Measurements from ENCODE around the gene DSCAM.
"Not testable (repeated sequence)": the region's sequence is repeated elsewhere in the genome, so short reads cannot be mapped to it uniquely, and the experiment has no call there.

Gene DSCAM

DNA sequence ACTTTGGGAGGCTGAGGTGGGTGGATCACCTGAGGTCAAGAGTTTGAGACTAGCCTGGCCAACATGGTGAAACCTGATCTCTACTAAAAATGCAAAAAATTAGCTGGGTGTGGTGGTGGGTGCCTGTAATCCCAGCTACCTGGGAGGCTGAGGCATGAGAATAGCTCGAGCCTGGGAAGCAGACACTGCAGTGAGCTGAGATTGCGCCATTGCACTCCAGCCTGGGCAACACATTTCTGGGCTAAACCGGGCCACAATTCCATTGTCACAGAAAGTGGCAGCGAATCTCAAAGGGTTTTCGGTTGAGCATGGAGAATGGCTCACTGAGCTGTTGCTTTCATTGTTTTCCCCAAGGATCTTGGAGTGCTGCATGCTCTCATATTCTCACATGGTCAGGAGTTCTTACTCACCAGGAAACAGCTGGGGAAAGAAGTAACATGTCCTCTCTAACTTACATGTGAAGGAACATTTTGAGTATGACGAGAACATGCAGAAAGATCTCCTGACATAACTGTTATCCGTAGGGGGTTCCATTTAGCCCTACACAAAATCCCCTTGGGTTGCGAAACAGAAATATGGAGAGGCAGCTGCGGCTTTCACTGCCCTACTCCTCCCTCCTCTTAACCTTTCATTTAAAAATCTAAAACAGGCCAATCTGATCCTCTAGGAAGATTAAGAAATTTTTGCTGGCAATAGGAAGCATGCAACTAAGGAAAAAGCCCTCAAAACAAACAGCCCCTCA is 638.6 kb downstream of the DSCAM start:
- no peak for DNase-seq

GRCh38 chr21:40200946-40201345 is 646.0 kb downstream of the DSCAM start:
- DNase-seq: peak; percentile 22

DNA sequence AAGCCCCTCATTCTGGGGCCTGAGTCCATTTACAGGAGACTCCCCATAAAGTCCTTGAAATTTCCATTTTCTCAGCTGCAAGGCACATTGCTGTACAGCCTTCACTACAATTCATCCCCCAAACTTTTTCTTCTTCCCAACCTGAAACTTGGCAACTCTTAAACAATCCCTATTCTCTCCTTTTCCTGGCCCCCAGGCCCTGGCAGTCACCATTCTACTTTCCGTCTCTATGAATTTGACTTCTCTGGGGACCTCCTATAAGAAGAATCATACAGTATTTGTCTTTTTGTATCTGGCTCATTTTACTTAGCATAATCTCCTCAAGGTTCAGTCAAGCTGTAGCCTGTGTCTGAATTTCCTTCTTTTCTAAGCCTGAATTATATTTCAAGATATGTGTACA is 646.8 kb downstream of the DSCAM start:
- no peak for DNase-seq

- DNase-seq: no peak
These were observed 652.6 kb downstream of the DSCAM start for GRCh38 chr21:40194185-40194980.

DNA sequence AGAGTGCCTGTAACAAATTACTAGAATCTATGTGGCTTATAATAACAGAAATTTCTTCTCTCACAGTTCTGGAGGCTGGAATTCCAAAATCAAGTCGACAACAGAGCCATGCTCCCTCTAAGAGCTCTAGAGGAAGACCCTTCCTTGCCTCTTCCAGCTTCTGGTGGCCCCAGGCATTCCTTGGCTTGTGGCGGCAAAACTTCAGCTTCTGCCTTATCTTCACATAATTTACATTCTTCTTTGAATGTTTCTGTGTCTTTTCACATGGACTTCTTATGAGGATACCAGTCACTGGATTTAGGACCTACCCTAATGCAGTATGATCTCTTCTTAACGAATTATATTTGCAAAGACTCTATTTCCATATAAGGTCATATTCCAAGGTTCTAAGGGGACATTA is 655.3 kb downstream of the DSCAM start:
- no peak for DNase-seq

DNA sequence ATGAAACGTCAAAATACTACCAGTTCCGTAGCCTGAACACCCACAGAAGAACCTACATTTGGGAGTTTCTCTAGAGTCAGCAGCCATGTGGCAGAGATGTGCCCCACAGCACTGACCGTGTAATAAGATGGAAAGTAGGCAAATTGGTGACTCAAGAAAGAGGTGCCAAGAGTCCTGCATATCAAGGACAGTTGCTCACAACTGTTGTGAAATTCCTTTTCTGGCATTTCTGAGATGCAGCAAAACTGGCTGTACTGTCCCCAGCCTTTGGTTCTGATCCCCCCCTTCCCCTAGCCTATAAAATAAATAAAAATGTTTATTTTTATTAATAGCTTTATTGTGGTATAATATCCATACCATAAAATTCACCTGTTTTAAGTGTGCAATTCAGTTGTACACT is 655.8 kb downstream of the DSCAM start:
- no peak for DNase-seq

GRCh38 chr21:40187946-40188654 is 658.9 kb downstream of the DSCAM start:
- no peak for DNase-seq

DNA sequence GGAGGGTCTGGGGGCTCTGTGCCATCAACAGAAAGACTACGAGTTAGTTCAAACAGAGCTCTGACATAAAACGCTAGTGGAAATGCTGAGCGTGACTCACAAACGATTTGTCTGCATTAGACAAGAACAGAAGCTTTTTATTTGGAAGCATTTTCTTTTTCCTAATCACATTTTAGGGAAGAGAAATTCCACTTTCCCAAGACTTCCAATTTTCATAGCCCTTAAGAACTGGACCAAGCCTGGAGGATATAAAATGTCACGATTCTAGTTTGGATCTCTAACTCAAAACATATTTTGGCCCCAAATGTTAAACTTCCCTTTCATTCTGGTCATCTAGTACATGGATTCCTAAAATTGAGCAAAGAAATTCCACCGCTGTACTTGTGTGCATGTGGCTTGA is 659.7 kb downstream of the DSCAM start:
- DNase-seq: no peak

DNA sequence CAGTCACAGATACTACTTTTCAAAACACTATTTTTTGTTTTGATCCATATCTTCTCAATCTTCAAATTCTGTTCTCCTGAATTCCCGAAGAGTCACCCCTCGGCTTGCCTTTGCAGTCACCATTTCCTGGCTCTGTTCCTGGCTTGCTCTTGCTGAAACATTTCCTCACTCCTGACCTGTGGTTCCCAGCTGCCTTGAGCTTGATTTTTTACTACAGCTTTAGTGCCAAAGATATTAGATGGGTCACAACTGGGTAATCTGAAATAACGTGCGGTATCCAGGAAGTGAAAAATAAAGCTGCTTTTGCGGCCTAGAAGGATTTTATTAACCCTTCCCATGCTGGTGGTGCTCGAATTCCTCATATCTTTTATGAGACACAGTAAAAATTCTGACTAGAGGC is 660.9 kb downstream of the DSCAM start:
- DNase-seq: peak; percentile 74

DNA sequence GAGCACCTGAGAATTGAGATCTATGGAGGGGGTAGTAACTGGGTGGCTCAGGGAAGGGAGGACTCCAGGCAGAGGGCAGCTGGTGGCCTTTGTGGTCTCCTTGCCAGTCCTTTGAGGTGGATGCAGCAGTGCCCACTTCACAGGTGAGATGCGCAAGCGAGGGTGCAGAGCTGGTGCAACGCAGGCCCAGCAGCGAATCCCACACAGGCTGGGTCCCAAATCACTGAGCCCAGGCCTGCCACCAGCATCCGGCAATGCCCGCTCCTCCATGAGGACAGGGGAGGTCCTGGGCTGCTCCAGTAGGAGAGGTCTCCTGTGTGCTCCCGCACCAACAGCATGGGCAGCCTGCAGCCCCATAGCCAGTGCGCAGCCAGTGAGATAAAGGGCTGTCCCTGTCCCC is 661.8 kb downstream of the DSCAM start:
- no peak for DNase-seq

DNA sequence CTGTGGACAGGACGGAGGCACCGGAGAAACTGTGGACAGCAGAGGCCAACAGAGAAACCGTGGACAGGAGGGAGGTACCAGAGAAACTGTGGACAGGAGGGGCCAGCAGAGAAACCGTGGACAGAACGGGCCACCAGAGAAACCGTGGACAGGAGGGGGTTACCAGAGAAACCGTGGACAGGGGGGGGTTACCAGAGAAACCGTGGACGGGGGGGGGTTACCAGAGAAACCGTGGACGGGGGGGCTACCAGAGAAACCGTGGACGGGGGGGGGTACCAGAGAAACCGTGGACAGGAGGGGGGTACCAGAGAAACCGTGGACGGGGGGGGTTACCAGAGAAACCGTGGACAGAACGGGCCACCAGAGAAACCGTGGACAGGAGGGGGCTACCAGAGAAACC is 664.5 kb downstream of the DSCAM start:
- DNase-seq: not testable (repeated sequence)

DNA sequence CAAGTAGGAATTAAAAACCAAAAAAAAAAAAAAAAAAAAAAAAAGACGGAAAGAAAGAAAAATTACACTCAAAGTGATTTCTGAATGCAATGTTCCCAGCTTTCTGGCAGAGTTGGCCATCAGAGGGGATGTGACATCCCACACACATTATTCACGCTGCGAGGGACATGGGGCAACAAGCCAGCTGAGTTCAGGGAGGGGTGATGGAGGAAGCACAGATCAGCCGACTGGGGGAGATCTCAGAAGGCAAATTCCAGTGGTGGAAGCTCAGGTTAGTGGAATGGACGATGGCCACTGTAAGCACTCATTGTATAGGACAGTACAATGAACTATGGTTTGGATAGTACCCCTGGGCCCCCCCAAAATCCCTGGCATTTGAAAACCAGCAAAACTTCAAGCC is 667.8 kb downstream of the DSCAM start:
- no peak for DNase-seq

DNA sequence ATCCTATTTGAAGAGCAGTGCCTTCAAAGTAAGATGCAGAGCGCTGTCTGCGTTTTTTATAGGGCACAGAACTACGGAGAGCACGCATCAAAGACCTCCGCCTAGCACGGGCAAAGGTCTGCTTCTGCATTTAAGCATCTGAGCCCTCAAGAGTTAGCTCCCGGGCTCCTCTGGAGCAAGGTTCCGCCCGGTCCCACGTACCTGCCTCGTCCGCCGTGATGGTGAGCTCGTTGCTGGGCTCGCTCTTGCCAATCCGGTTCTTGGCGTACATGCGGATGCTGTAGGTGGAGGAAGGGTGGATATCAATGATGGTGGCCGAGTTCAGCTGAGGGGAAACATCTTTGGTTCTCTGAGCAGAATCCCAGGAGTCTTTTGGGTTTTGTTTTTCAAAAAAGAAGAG is 668.2 kb downstream of the DSCAM start:
- DNase-seq: no peak

GRCh38 chr21:40177979-40178378 is 669.0 kb downstream of the DSCAM start:
- no peak for DNase-seq

GRCh38 chr21:40176724-40177123 is 670.2 kb downstream of the DSCAM start:
- DNase-seq: no peak

- no peak for DNase-seq
These were observed 673.1 kb downstream of the DSCAM start for GRCh38 chr21:40173816-40174215.

GRCh38 chr21:40169971-40170370 is 677.0 kb downstream of the DSCAM start:
- no peak for DNase-seq

DNA sequence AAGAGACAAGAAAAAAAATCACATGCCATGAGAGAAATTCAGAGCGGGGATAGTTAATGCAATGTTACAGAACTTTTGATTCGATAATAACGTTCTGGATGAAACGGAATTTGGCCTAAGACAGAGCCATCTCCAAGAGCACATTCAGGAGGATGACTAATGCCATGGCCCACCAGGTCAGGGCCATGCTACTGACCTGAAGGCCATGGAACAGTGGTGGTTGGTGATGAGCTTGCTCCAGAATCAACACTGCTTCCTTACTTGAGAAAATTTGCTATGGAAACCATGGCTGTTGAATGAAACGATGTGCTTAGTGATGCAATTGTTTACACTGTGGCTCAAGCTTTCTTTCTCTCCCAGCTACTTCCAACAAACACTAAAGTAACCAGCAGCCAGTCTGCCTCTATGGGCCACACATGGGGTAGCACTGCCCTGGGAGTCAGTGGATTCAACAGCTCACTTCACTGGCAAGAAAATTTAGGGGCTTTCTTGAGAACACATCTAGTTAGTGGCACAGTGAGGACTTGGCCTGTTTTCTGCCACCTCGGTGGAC is 680.6 kb downstream of the DSCAM start:
- DNase-seq: no peak

DNA sequence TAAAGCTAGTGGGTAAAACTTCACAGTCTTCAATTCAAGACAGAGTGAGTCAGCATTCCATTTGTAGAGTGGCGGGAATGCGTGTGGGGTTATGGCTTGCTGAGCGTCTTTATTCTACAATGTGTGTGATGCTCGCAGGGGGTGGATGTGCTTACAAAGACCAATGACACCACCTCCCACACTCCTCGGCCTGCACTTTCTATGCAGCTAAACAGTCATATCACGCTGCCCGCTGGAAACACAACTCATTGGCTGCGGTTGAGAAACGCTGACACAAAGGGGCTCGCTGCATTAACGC is 681.2 kb downstream of the DSCAM start:
- DNase-seq: peak; percentile 56

- DNase-seq: peak; percentile 56
These were observed 681.8 kb downstream of the DSCAM start for GRCh38 chr21:40164905-40165772.

GRCh38 chr21:40162075-40162474 is 684.9 kb downstream of the DSCAM start:
- no peak for DNase-seq

GRCh38 chr21:40160911-40161310 is 686.0 kb downstream of the DSCAM start:
- no peak for DNase-seq

GRCh38 chr21:40158366-40158765 is 688.6 kb downstream of the DSCAM start:
- DNase-seq: no peak
